HG03439 (cell line): ENCODE data around the gene PIK3C2G.

Experiments used
- ATAC-seq: cut with Tn5 transposase; IDR thresholded peaks from one replicate; pipeline ENCODE4 v1.9.1; 2021; ENCODE audit warnings: mild to moderate bottlenecking, moderate library complexity; ENCODE audit not compliant: unreplicated experiment

PIK3C2G gene

DNA sequence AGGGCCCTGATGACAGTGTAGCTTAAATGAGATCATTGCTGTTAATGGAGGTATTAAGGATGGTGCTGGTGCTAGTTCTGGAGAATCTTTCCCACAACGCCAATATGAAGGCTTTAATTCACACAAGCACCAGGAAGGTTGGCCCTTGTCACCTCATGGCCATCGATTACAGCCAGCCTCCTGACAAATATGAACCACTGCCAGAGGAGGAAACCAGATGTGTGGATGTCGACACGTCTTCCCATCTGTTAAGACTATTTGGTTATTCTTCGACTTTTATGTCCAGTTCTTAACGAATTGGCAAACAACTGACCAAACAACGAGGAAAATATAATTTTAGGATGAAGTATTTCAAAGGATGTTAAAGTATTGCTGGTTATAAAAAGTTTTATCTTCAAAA is 79.5 kb downstream of the PIK3C2G start:
- ATAC-seq, result no peak

DNA sequence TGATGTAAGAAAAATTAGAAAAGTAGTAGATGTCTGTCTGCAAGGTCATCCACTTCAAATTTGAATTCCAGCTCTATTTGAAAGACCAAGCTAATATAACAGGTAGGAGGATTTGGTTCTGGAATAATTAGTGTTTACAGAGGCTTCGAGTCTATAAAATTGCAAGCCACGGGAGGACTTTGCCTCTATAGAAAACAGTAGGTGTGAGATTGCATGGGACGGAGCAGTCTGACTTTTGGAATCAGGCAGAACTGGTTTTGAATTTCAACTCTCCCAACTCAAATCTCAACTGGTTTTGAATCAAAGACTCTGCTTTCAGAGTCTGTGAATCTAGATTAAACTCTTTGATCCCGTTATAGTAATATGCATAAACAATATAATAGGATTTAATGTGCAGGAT is 82.4 kb downstream of the PIK3C2G start:
- no peak for ATAC-seq

DNA sequence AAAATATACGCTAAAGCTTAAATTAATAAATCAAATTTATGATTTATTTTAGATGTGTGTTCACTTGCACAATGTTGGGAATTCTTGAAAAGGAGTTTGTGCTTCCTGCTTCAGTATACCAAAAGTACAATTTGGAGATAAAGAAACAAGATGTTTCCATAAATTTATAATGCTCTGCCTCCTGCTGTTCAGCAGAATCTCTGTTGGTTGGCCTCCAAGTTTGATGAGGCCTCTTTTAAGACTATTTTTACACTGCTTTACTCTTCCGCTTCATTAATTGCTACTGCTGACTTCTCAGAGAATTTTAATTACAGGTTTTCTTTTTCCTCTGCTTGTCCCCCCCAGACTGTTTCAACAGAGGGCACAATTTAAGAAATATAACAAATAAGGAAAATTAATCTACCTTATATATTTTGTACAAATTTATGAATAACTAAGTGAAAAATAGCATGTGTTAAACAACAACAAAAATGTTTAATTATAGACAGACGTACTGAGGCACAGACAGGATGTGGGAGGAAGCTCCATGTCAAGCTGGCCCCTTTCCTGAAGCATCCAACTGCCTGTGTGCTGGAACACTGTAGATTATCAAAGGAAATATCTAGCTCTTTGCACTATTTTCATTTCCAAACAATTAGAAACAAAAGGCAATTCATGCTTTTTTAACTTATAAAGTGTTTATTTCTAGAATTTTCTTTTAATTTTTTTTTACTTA is 83.9 kb downstream of the PIK3C2G start:
- ATAC-seq, result no peak

DNA sequence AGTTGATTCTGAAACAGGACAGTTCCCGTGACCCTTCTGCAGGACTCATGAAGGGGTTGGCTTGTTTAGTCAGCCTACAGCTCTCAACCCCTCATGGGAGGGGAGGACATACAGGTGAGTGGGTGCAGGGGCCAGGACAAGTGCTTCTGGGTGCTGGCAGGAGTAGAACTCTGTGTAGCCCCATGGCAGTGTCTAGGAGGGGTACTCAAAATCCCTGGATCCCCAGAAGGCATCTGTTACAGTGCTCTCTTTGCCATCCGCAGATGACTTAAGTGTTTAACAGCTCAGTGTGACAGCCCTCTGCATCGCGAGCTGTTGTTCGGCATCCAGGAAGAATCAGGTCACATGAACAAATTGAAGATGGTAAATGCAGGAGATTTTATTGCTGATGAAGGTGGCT is 91.0 kb downstream of the PIK3C2G start:
- no peak for ATAC-seq

DNA sequence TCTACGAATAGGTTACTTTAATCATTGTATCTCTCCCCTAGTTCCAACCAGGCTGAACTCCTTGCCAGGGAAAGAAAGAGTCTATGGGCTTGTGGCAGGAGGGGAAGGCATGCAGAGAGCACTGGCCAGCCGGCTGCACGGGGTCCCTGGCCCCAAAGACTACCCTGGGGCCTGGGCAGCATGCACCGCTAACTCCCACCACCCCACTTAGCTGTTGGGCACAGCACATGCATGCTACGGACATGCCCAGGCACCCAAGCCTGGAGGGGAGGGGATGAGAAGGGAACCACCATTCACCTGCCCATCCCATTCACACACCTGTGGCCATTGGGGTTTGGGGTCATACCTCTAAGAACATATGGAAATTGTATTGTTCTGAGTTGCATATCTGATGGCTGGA is 94.1 kb downstream of the PIK3C2G start:
- no peak for ATAC-seq

DNA sequence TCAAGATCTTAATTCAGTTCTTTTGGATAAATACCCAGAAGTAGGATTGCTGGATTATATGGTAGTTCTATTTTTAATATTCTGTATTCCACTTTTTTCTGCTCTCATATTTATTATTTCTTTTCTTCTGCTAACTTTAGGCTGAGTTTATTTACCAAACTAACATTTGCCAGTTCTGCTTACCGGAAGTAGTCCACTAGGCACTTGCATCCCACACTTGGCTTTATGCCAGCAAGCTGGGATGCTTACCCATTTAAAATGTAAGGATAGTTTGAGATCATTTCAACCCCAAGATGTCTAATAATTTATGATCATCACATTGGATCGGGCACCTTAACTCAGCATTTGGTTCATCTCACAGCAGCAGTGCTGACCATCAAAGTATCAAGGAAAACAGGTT is 96.8 kb downstream of the PIK3C2G start:
- ATAC-seq, result no peak

GRCh38 chr12:18358930-18359329 is 97.6 kb downstream of the PIK3C2G start:
- ATAC-seq, result no peak

DNA sequence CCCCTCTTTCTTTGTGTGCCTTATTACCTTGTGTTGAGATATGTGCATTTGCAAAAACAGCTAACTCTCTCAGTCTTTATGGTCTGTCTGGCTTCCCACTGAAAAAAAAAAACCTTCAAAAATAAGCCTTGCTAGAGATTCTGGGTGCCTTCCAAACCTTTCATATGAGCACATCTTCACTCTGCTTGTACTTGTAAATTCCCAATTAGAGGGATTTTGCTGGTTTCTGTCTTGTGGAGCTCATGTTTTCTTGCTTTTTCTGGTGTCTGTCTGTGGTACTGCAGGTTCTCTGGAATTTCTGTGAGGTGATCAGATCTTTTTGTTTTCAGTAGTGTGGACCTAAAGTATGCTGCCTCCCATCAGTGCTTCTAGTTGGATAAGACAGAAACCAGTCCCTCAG is 100.1 kb downstream of the PIK3C2G start:
- ATAC-seq, result no peak

DNA sequence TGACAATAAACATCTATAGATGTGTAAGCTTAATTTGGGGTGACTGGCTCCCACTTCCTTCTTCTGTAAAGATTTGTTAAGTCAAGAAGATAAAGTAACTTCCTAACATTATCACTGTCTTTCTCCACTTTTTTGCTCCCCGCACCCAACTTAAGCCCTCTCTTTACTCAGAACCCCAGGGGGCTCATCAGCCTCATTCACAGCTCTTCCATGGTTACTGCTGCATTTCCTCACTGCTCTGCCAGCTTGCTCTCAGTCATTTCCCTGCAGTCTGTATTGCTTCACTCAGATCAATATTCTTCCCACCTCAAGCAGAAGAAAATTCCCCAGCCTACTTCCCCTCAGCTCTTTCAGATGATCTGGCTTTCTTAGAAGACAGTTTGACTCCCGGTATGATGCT is 102.0 kb downstream of the PIK3C2G start:
- ATAC-seq, result no peak

- no peak for ATAC-seq
These were observed 107.3 kb downstream of the PIK3C2G start for GRCh38 chr12:18368594-18368993.

- ATAC-seq, result no peak
These were observed 111.9 kb downstream of the PIK3C2G start for GRCh38 chr12:18373181-18373580.

DNA sequence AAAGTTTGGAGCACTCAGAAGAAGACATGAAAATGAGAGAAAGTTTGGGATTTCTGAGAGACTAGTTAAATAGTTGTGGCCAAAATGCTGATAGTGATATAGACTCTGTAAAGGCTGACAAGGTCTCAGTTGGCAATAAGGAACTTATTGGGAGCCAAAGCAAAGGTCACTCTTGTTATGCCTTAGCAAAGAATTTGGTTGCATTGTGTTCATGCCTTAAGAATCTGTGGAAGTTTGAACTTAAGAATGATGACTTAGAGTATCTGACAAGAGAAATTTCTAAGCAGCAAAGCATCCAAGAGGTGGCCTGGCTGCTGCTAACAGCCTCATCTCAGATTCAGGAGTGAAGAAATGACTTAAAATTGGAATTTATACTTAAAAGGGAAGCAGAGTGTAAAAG is 113.8 kb downstream of the PIK3C2G start:
- ATAC-seq, result no peak

- no peak for ATAC-seq
These were observed 114.3 kb downstream of the PIK3C2G start for GRCh38 chr12:18375583-18375982.

DNA sequence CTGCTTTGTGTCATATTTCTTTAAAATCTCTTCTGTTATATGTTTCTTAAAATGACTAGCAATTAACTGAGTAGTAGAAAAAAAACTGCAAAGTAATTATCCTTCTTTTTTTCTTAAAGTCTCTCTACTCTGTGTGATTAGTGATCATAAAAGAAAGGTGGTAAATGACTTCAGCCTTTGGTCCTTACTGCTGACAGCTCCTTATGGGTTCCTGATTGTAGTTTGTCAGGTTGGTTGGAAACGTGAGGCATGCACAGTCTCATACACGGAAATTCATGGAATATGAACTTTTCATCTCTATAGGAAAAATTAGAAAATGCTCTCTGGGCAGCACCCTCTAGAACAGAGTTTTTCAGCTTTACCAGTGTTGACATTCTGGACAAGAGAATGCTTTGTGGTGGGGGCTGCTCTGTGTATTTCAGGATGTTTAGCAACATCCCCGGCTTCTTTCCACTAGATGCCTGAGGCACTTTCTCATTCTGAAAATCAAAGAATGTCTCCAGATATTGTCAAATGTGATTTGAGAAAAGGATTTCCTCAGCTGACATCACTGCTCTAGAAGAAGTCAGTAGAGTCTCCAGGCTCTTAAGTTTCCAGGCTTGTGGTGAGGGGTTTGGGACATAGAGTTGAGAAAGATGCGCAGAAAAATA is 121.0 kb downstream of the PIK3C2G start:
- ATAC-seq, result no peak

DNA sequence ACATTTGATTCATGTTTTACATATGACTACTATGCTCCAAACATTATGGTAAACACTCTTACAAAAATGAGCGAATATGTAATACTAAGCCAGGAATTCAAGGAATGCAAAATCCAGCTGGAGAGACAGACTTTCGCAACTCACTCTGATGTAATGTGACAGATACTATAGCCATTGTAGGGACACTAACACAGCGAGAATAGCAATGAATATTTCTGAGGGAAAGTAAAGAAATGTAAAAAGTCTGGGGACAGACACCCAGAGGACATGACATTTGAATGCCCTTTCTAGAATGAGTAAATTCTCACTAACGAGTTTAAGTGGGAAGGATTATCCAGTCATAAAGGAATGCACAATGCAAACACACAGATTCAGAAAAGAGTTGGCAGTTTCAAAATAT is 121.9 kb downstream of the PIK3C2G start:
- no peak for ATAC-seq

- no peak for ATAC-seq
These were observed 126.4 kb downstream of the PIK3C2G start for GRCh38 chr12:18387706-18388105.

- ATAC-seq, result no peak
These were observed 128.5 kb downstream of the PIK3C2G start for GRCh38 chr12:18389820-18390219.

- ATAC-seq, result no peak
These were observed 129.8 kb downstream of the PIK3C2G start for GRCh38 chr12:18391151-18391550.

DNA sequence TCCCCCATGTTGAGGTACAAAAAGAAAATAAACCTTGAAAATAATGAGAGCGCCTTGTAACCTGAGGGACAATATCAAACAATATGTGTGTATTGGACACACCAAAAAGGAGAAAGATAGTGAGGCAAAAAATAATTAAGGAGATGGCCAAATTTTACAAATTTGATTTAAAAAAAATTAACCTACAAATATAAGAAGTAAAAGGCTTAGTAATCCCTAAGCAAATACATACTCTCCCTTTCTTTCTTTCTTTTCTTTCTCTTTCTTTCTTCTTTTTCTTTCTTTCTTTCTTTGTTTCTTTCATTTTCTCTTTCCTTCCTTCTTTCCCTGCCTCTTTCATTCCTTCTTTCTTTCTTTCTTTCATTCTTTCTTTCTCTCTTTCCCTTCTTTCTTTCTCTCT is 133.4 kb downstream of the PIK3C2G start:
- no peak for ATAC-seq

DNA sequence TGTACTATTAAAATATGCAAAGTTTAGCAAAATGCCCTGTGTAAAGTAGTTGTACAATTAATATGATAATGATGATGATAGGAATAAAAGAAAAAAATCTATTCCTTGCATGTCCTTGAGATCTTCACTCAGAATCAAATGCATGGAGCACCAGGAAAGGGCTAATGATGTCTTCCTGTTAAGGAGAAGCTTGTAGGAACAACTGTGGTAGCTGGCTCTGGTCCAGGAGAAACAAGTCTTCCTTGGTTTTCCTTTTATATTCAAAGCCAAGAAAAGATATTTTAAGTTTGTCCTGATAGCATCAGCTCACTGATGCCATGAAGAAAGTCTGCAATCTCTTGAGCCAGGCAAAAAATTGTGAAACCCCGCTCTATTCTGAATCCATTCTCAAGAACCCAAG is 138.9 kb downstream of the PIK3C2G start:
- no peak for ATAC-seq

DNA sequence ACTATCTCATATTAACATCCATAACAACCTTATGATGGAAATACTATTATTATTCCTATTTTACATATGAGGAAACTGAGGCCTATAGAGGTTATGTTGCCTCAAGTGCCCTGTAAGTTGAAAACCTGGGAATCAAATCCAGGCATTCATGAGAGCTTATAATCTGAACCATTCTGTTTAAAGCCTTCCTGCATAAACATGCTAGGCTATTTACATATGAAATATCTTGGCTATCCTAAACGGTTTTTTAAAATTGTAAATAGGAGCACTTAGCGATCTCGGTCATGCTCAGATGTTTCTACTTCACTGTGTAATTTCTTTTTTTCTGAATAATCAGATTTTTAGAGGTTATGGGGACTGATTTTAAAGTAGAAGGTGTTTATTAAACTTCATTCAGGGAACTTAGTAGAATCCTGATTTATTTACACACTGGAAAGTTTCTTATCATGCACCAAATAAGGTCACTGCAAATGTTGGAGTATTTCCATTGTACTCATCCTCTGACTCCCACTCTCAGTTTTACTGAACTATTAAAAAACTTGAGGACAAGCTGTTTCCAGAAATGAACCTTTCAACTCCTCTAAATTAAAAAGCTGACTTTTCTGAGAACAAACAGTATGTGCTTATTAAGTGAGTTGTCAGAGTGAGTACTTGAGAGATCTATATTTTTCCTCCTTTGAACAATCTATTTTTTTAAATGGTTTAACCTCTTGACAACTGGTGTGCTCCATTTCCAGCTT is 141.7 kb downstream of the PIK3C2G start:
- no peak for ATAC-seq

DNA sequence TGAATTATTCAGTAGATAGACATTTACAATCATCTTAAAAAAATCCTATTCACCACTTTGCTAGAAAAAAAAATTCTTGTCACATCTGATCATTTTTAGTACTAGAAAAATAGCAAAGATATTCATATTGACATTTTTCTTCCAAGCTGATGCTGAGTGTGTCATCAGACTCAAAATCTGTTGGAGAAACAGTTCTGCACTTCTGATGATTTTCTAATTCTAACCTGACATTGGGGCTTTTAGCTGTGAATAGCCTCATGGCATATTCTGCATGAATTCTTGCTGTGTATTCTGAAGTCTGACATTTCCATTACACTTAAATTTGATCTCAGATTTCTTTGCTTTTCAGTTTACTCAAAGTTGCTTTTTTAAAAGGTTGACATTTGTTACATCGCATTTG is 150.1 kb downstream of the PIK3C2G start:
- ATAC-seq, result no peak
